KOPT-K1 (cell line): Measurements from ENCODE around the gene TNFRSF4.
A peak's percentile ranks its signal among the peaks of the same experiment; 100 is the strongest.

ENCODE experiments used
- H3K27ac ChIP-seq: fragments of 200-600 bp; sonication (generic); 2 replicates; pipeline ENCODE4 v1.5.1; 2016; ENCODE audit warnings: antibody characterized with exemption, mild to moderate bottlenecking, low read depth, low read length; ENCODE audit not compliant: poor library complexity, severe bottlenecking
- H3K36me3 ChIP-seq: fragments of 200-600 bp; sonication (generic); 2 replicates; pipeline ENCODE4 v1.5.1; 2017; ENCODE audit warnings: antibody characterized with exemption, mild to moderate bottlenecking, low read length, moderate library complexity; ENCODE audit not compliant: insufficient read depth
- H3K9me3 ChIP-seq: fragments of 200-600 bp; sonication (generic); 2 replicates; pipeline ENCODE4 v1.5.1; 2017; ENCODE audit warnings: antibody characterized with exemption, low read length, mild to moderate bottlenecking; ENCODE audit not compliant: insufficient read depth, poor library complexity, severe bottlenecking

The TNFRSF4 gene

GRCh38 chr1:1213345-1214265, at the start of gene TNFRSF4:
Gene TNFRSF4 (minus strand): TSS chr1:1214153. CDS start chr1:1214127, 26 bp downstream.
- H3K9me3 ChIP-seq = no peaks in the 10 kb centered on the region
- H3K36me3 ChIP-seq = peaks cover 25% of the 10 kb centered on the region
- no peak within 1 kb of the TSS for H3K27ac ChIP-seq

GRCh38 chr1:1262758-1263157, 48.8 kb upstream of the TNFRSF4 start:
- Histone ChIP-seq H3K36me3 (peaks cover 92% of the 10 kb centered on the region), H3K9me3 (no peaks in the 10 kb centered on the region), H3K27ac (no peak overlapping the region)

GRCh38 chr1:1262071-1262470, 48.1 kb upstream of the TNFRSF4 start:
- Histone ChIP-seq H3K36me3 (peaks cover 90% of the 10 kb centered on the region), H3K27ac (no peak overlapping the region), H3K9me3 (no peaks in the 10 kb centered on the region)

GRCh38 chr1:1260843-1261560, 47.0 kb upstream of the TNFRSF4 start:
- peaks cover 95% of the 10 kb centered on the region for H3K36me3 ChIP-seq
- H3K9me3 ChIP-seq = no peaks in the 10 kb centered on the region
- no peak overlapping the region for H3K27ac ChIP-seq

- Histone ChIP-seq H3K27ac (no peak overlapping the region), H3K36me3 (peaks cover 95% of the 10 kb centered on the region), H3K9me3 (no peaks in the 10 kb centered on the region)
Measured at GRCh38 chr1:1259951-1260600, 46.1 kb upstream of the TNFRSF4 start.

GRCh38 chr1:1259540-1259939, 45.6 kb upstream of the TNFRSF4 start:
- Histone ChIP-seq H3K9me3 (no peaks in the 10 kb centered on the region), H3K27ac (no peak overlapping the region), H3K36me3 (peaks cover 95% of the 10 kb centered on the region)

- no peak overlapping the region for H3K27ac ChIP-seq
- H3K9me3 ChIP-seq = no peaks in the 10 kb centered on the region
- H3K36me3 ChIP-seq = peaks cover 95% of the 10 kb centered on the region
Measured at GRCh38 chr1:1259119-1259488, 45.2 kb upstream of the TNFRSF4 start.

GRCh38 chr1:1256956-1257871, 43.3 kb upstream of the TNFRSF4 start:
- Histone ChIP-seq H3K9me3 (no peaks in the 10 kb centered on the region), H3K27ac (no peak overlapping the region), H3K36me3 (peaks cover 95% of the 10 kb centered on the region)

- H3K9me3 ChIP-seq = no peaks in the 10 kb centered on the region
- peaks cover 81% of the 10 kb centered on the region for H3K36me3 ChIP-seq
- no peak overlapping the region for H3K27ac ChIP-seq
Measured at GRCh38 chr1:1255611-1256010, 41.7 kb upstream of the TNFRSF4 start.

- Histone ChIP-seq H3K27ac (no peak overlapping the region), H3K9me3 (no peaks in the 10 kb centered on the region), H3K36me3 (peaks cover 76% of the 10 kb centered on the region)
Measured at GRCh38 chr1:1255078-1255477, 41.1 kb upstream of the TNFRSF4 start.

- Histone ChIP-seq H3K36me3 (peaks cover 71% of the 10 kb centered on the region), H3K27ac (no peak overlapping the region), H3K9me3 (no peaks in the 10 kb centered on the region)
Measured at GRCh38 chr1:1254667-1254998, 40.7 kb upstream of the TNFRSF4 start.

GRCh38 chr1:1253972-1254666, 40.2 kb upstream of the TNFRSF4 start:
- Histone ChIP-seq H3K36me3 (peaks cover 66% of the 10 kb centered on the region), H3K9me3 (no peaks in the 10 kb centered on the region), H3K27ac (no peak overlapping the region)

GRCh38 chr1:1253314-1253713, 39.4 kb upstream of the TNFRSF4 start:
- Histone ChIP-seq H3K36me3 (peaks cover 58% of the 10 kb centered on the region), H3K9me3 (no peaks in the 10 kb centered on the region), H3K27ac (no peak overlapping the region)

GRCh38 chr1:1250786-1251284, 36.9 kb upstream of the TNFRSF4 start:
- H3K27ac ChIP-seq = peak overlapping the region; percentile 62
- peaks cover 36% of the 10 kb centered on the region for H3K36me3 ChIP-seq
- H3K9me3 ChIP-seq = no peaks in the 10 kb centered on the region
